GM23338 (cell line): ENCODE measurements around the gene NCF4. TPM values are rescaled to one million over a fixed set of nuclear protein-coding genes. Genes with fewer than 3 reads are reported as not detected.

Experiments used
- ATAC-seq: fragments of 200-7000 bp; cut with Tn5 transposase; 3 replicates; pipeline ENCODE4 v1.9.1; 2020
- DNase-seq: peaks from one replicate; pipeline ENCODE4 v3.0.0-alpha.2; 2015; ENCODE audit warnings: low spot score
- H2AFZ ChIP-seq: fragments of 200-600 bp; sonication (generic); 2 replicates; pipeline ENCODE4 v1.8.0; 2016; ENCODE audit warnings: antibody characterized with exemption, mild to moderate bottlenecking, moderate library complexity
- H3F3A ChIP-seq: fragments of 200-600 bp; sonication (generic); replicated peaks from 2 replicates; pipeline ENCODE4 v1.8.0; 2017; ENCODE audit warnings: antibody characterized with exemption, mixed run types, low read depth
- H3K27ac ChIP-seq: fragments of 200-600 bp; sonication (generic); 2 replicates; pipeline ENCODE4 v1.6.1; 2016; ENCODE audit warnings: low read depth
- H3K27me3 ChIP-seq: fragments of 200-600 bp; sonication (generic); 2 replicates; pipeline ENCODE4 v1.8.0; 2016; ENCODE audit warnings: mild to moderate bottlenecking, mixed run types, moderate library complexity; ENCODE audit not compliant: insufficient read depth
- H3K36me3 ChIP-seq: fragments of 200-600 bp; sonication (generic); 2 replicates; pipeline ENCODE4 v1.8.0; 2016; ENCODE audit warnings: mild to moderate bottlenecking; ENCODE audit not compliant: insufficient read depth
- H3K4me1 ChIP-seq: fragments of 200-600 bp; sonication (generic); 2 replicates; pipeline ENCODE4 v1.8.0; 2016; ENCODE audit warnings: mild to moderate bottlenecking, moderate library complexity; ENCODE audit not compliant: insufficient read depth
- H3K4me2 ChIP-seq: fragments of 200-600 bp; sonication (generic); 2 replicates; pipeline ENCODE4 v1.7.1; 2017; ENCODE audit warnings: mixed run types
- H3K4me3 ChIP-seq: fragments of 200-600 bp; sonication (generic); 2 replicates; pipeline ENCODE4 v1.6.1; 2016; ENCODE audit warnings: mixed run types
- H3K79me2 ChIP-seq: fragments of 200-600 bp; sonication (generic); replicated peaks from 2 replicates; pipeline ENCODE4 v1.8.0; 2017; ENCODE audit warnings: mild to moderate bottlenecking; ENCODE audit not compliant: insufficient read depth
- H3K9me2 ChIP-seq: fragments of 200-600 bp; sonication (generic); 2 replicates; pipeline ENCODE4 v1.8.0; 2017; ENCODE audit not compliant: insufficient read depth
- H4K20me1 ChIP-seq: fragments of 200-600 bp; sonication (generic); replicated peaks from 2 replicates; pipeline ENCODE4 v1.8.0; 2017; ENCODE audit warnings: mild to moderate bottlenecking; ENCODE audit not compliant: insufficient read depth
- H3K27ac Mint-ChIP-seq: 2 replicates; pipeline ENCODE4 v1.8.0; 2020; ENCODE audit warnings: inconsistent platforms, mild to moderate bottlenecking, moderate library complexity, mixed read lengths
- H3K27me3 Mint-ChIP-seq: 3 replicates; pipeline ENCODE4 v1.8.0; 2022; ENCODE audit warnings: low read depth, mild to moderate bottlenecking, moderate library complexity, mixed read lengths, inconsistent platforms; ENCODE audit not compliant: insufficient read depth, poor library complexity
- H3K36me3 Mint-ChIP-seq: 3 replicates; pipeline ENCODE4 v1.8.0; 2021; ENCODE audit warnings: low read depth, mild to moderate bottlenecking, inconsistent platforms, moderate library complexity, mixed read lengths
- H3K4me1 Mint-ChIP-seq: 3 replicates; pipeline ENCODE4 v1.8.0; 2020; ENCODE audit warnings: mild to moderate bottlenecking, inconsistent platforms, mixed read lengths
- H3K4me3 Mint-ChIP-seq: 3 replicates; pipeline ENCODE4 v1.8.0; 2021; ENCODE audit warnings: moderate library complexity, mild to moderate bottlenecking, inconsistent platforms, mixed read lengths
- H3K9me3 Mint-ChIP-seq: 3 replicates; pipeline ENCODE4 v1.8.0; 2020; ENCODE audit warnings: moderate library complexity, mild to moderate bottlenecking, inconsistent platforms, mixed read lengths
- CREB1 ChIP-seq: fragments of 250-450 bp; sonication (Bioruptor Pico); IDR thresholded peaks from 2 replicates; pipeline ENCODE4 v1.5.0; 2020; ENCODE audit warnings: low read depth, mild to moderate bottlenecking, moderate library complexity
- JUNB ChIP-seq: IDR thresholded peaks from one replicate; pipeline ENCODE4 v1.6.1; 2016; ENCODE audit warnings: antibody characterized with exemption; ENCODE audit not compliant: unreplicated experiment
- ZNF114 ChIP-seq: fragments of 250-450 bp; sonication (Bioruptor Pico); IDR thresholded peaks from 2 replicates; pipeline ENCODE4 v1.5.0; 2020; ENCODE audit warnings: mild to moderate bottlenecking, moderate library complexity
- ZNF462 ChIP-seq: fragments of 250-450 bp; sonication (Bioruptor Pico); IDR thresholded peaks from 2 replicates; pipeline ENCODE4 v1.5.0; 2020; ENCODE audit warnings: mild to moderate bottlenecking, moderate library complexity
- polyA plus RNA-seq: library from polyadenylated mRNA; unstranded; fragments of >200 nt; fragmentation: Nextera tagmentation; extraction: Ambion mirVana; gene quantifications from 2 replicates; pipeline ENCODE4 v1.2.1, GENCODE V29; 2016
- total RNA-seq: library from RNA; depleted of rRNA; stranded (reverse); fragments of >200 nt; shearing (Covaris generic); gene quantifications from 2 replicates; pipeline ENCODE4 v1.2.3, GENCODE V29; 2014

The NCF4 gene
- total and polyA plus RNA-seq, 2 experiments from 2014 or later, result not detected

- Histone ChIP-seq H3F3A (no peaks in the 10 kb centered on the region), H3K36me3 (no peaks in the 10 kb centered on the region), H3K4me3 (no peak overlapping the region), H3K27me3 (no peaks in the 10 kb centered on the region), H2AFZ (no peak overlapping the region), H4K20me1 (no peaks in the 10 kb centered on the region), H3K4me1 (no peaks in the 10 kb centered on the region), H3K9me2 (no peaks in the 10 kb centered on the region), H3K27ac (no peak overlapping the region), H3K79me2 (no peaks in the 10 kb centered on the region), H3K4me2 (no peak overlapping the region)
- Mint-ChIP-seq H3K27ac (no peak overlapping the region), H3K36me3 (no peaks in the 10 kb centered on the region; the same call in 2 of the 3 replicates), H3K9me3 (no peaks in the 10 kb centered on the region; the same call in 2 of the 3 replicates), H3K4me1 (peaks cover 2% of the 10 kb centered on the region; the same call in 2 of the 3 replicates), H3K4me3 (no peak overlapping the region), H3K27me3 (peaks cover 23% of the 10 kb centered on the region)
- ATAC-seq (no peak), DNase-seq (no peak)
- no peak for TF ChIP-seq ZNF462 (CRISPR knock-in tag)
- no peak for TF ChIP-seq JUNB
- no peak for TF ChIP-seq CREB1 (CRISPR knock-in tag)
- no peak for TF ChIP-seq ZNF114
Measured at GRCh38 chr22:36924151-36924698, 63.4 kb downstream of the NCF4 start.
